NCI-H2081 treated with DMSO at 0.1 percent for 48 hours (cell line): Measurements from ENCODE around the gene MFN2.
A peak's percentile ranks its signal among the peaks of the same experiment; 100 is the strongest.
"Not testable (repeated sequence)": the region's sequence is repeated elsewhere in the genome, so short reads cannot be mapped to it uniquely, and the experiment has no call there.

Experiments used
- DNase-seq: peaks from one replicate; lab custom pipeline; 2025; lab: John Stamatoyannopoulos, UW

MFN2 gene

DNA sequence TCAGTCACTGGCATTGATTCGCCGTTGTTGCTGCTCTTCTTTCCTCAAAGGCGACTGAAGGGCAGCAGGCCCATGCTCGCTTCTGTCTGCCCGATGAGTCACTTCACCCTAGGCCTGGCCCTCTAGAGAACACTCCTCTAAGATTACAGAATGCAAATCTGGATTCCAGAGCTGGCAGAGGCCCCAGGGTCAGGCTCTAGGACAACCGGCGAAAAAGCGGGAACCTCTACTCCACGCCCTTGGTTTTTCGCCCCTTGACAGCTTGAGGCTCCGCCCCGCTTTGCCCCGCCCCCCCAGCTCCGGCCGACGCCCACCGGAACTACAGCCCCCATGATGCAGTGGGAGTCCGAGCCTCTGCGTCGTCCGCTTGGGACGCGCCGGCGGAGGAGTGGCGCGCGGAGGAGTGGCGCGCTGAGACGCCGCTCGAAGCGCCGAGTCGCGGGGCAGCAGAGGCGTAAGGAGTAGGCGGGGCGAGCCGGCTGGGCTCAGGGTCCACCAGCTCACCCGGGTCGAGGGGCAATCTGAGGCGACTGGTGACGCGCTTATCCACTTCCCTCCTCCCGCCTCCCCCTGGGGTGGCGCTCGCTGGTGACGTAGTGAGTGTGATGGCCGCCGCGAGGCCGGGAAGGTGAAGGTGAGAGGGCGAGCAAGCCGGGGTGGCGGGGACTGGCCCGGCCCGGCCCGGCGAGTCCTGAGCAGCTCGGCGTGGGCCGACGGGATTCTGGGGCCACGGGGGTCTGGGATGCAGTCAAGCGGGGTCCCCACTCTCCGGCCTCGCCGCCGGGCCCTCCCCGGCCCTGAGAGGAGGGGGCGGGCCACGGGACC, at the start of gene MFN2:
Gene MFN2, plus strand, starts transcription at position 594 of the 825 bp plus-strand sequence. CDS start 8,725 bp downstream, outside the sequence.
- DNase-seq, result peak; percentile 82

DNA sequence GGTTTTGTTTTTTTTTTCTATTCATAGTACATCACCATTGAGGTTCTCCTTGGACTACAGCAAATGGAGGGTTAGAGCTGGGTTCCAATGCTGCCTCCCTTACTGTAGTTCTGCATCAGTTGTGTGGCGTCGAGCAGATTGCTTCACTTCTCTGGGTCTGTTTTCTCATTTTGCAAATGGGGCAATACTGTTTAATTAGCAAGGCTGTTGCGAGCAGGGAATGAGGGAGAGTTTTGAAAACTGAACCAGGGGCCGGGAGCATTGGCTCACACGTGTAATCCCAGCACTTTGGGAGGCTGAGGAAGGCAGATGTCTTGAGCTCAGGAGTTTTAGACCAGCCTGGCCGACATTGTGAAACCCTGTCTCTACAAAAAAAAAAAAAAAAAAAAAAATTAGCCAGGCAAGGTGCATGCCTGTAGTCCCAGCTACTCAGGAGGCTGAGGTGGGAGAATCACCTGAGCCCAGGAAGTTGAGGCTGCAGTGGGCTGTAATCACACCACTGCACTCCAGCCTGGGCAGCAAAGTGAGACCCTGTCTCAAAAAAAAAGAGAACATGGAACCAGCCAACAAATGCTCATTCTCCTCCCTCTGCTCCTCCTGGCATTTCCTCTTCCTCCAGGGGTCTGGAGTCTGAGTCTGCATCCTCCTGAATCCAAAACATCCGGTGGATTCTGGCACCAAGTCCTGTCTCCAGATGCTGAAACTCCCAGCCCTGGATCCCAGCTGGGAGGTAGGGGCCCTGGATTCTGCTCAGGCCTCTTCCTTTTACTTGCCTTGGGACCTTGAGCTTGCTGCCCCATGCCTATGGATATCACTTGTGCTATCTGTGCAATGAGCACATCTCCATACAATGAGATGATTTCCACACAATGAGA, 49.4 kb upstream of the MFN2 start:
- no peak for DNase-seq

DNA sequence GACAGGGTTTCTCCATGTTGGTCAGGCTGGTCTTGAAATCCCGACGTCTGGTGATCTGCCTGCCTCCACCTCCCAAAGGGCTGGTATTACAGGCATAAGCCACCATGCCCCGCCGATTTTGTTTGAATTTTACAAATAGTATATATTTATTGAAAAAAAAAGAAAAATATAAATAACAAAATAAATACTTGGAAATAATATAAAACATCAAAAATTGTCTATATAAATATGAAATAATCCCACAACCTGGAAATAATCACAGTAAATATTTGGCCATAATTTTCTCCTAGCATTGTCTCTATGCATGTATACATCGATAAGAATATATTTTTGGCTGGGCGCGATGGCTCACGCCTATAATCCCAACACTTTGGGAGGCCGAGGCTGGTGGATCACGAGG, 48.4 kb upstream of the MFN2 start:
- DNase-seq, result no peak

DNA sequence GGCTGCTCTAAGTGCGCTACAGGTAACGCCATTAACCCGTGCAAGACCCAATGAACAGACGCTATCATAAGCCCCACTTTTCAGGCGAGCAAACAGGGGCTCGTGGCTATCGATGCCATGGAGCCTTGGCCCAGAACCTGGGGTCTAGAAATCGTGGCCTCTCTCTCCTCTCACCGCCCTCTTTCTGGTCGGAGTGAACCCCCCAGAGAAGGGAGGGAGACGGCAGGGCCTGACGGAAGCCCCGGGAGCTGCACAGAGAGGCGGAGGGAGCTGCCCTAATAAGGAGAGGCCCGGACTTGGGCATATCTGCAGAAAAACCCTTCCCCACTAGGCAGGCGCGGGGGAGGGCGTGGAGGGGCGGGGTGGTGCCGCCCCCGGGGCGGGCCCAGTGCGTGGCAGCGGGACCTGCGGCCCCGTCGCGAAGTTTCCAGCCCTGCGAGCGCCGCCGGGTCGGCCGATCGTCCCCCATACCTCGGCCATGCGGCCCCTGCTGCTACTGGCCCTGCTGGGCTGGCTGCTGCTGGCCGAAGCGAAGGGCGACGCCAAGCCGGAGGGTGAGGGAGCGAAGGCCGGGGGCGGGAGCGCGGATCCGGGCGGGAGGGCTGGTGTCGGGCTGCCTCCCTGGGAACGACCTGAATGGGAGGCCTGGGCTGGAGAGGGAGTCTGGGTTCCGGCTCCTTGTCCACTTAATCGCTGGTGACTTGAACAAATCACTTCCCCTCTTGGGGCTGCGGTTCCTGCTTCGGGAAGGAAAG, 45.8 kb upstream of the MFN2 start, which contains the start of gene PLOD1:
Gene PLOD1, plus strand, starts transcription at position 416 of the 755 bp plus-strand sequence. Its CDS starts 63 bp downstream, at position 479.
- no peak for DNase-seq

DNA sequence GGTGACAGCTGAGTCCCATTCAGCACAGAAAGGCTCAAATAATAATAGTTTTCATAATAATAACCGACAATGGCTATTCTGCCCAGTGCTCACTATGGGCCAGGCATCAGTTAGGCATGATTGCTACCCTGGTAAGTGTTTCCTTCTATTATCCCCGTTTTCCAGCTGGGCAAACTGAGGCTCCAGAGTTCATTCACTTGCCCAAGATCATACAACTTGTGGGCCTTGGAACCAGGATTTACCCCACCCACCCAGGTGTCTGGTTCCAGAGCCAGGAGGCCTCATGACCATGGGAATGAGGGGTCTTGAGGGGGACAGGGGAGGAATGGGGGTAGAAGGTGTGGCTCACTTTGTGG, 45.2 kb upstream of the MFN2 start:
- no peak for DNase-seq

DNA sequence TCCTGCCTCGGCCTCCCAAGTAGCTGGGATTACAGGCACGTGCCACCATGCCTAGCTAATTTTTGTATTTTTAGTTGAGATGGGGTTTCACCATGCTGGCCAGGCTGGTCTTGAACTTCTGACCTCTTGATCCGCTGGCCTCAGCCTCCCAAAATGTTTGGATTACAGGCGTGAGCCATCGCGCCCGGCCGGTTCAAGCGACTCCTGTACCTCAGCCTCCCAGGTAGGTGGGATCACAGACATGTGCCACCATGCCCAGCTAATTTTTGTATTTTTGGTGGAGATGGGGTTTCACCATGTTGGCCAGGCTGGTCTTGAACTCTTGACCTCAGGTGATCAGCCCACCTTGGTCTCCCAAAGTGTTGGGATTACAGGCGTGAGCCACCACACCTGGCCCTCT, 44.5 kb upstream of the MFN2 start:
- DNase-seq, result not testable (repeated sequence)

DNA sequence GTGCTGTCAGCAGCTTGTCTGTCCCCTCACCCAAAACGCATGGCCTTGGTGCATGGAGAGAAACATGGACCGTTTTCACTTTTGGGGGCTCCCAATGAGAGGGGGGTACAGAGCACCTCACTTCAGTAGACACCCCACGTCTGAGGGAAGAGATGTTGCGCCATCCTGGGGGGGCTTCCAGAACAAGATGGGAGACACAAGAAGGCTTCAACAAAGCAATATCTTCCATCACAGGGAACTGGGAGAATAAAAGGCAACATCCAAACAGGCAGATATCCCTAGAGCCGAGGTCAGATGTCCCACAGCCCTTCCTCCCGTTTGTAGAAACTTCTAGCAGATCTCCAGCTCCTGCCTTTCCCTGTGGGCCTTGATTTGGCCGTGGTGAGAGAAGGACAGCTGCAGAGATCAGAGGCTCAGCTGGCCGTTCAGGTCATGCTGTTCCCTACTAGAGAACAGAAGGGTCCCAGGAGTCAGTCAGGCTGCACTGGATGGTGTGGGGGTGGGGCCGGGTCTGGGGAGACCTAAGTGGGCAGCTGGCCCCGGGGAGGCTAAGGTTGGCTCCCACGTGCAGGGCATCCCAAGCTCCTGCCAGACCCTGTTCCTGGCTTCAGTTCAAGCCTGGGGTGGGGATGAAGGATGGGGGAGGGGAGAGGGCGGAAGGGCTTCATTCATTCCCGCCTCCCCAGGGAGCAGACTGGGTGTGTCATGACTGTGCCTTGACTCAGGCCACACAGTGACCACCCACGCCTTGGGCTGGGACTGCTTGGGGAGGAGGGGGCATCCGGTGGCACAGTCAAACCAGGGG, 41.3 kb upstream of the MFN2 start:
- no peak for DNase-seq

DNA sequence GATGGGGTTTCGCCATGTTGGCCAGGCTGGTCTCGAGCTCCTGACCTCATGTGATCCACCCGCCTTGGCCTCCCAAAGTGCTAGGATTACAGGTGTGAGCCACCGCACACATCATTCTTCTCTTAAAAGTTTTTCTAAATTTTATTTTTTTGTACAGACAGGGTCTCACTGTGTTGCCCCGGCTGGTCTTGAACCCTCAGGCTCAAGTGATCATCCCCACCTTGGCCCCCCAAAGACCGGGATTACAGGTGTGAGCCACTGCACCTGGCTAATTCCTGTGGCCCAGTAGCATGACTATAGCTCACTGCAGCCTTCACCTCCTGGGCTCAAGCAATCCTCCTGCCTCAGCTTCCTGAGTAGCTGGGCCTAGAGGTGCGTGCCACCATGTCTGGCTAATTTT, 40.5 kb upstream of the MFN2 start:
- DNase-seq, result not testable (repeated sequence)

DNA sequence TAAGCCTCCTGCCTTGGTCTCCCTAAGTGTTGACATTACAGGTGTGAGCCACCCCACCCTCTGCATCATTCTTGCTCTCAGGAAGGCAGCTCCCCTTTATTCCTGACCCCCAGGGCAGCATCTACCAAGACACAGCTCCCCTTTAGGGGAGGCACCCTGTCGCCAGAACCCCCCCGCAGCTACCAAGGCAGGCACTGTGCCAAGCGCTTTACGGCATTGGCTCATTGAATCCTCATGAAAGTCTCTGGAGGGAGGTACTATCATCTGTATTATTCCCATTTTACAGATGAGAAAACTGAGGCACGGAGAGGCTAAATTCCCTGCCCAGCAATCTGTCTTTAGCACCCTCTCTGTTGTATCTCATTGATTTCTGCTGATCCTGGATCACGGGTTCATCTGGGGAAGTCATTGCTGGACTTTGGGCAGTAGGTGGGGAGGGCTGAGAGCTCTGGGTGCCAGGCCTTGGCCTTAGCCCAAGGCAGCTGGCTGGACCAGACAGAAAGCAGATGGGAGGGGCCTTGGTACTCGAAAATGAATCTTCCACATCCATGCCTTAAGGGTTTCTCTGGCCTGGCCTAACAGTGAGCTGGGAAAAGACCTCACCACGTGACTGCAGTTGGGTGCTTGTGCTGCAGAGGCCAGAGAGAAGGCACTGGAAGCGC, 39.9 kb upstream of the MFN2 start:
- DNase-seq, result no peak

DNA sequence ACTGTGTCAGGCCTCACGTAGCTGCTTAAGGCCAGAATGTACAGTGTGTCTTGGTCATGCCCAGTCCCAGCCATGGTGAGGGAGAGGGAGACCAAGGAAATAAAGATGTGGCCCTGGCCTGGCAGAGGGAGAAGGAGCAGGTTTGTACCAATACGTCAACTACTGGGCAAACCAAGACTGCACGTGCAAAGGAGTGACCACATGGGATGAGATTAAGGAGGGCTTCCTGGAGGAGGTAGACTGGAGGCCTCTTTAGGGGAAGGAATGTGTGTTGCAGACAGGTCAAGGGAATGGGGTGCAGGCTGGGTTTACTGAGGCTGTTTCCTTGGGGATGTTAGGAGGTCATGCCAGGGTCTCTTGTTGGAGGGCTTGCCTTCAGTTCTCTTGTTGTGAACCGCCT, 38.0 kb upstream of the MFN2 start:
- no peak for DNase-seq

DNA sequence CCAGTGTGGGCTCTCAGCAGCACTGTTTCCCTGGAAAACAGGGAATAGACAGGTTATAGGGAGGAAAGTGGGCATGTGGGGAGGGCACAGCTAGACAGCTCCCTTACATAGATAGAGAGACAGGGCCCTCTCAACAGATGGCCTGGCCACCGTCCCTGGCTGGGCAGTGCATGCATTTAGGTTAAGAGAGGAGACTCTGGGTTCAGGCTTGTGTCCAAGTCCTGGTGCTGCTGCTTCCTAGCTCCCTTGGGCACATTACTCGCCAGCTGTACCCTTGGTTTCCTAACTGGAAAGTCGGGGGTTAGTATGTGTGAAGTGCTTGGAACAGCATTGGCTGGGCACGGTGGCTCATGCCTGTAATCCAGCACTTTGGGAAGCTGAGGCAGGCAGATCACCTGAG, 36.6 kb upstream of the MFN2 start:
- no peak for DNase-seq

DNA sequence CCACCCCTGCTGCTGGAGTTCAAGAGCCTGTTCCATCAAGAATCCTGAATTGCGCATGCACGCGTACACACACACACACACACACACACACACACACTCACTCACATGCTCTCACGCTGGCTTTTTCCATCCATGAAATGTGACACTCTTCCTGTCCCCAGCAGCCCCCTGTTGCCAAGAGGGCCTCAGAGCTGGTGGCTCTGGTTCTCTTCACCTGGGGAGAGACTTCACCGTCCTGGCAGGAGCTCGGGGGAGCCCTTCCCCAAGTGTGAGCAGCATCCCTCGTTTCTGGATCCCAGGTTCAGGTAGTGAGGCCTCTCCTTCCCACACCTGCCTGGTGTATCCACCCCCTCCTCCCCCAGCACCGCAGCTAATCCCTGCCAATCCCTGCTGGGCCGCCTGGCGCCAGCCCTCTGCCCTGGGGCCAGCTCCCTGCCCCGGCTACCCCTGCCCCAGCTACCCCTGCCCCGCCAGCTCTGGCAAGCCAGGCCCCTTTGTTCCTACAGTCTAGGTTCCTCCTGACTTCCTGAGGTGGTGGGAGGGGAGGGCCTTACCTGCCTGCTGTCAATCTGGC, 35.8 kb upstream of the MFN2 start:
- peak; percentile 64 for DNase-seq

DNA sequence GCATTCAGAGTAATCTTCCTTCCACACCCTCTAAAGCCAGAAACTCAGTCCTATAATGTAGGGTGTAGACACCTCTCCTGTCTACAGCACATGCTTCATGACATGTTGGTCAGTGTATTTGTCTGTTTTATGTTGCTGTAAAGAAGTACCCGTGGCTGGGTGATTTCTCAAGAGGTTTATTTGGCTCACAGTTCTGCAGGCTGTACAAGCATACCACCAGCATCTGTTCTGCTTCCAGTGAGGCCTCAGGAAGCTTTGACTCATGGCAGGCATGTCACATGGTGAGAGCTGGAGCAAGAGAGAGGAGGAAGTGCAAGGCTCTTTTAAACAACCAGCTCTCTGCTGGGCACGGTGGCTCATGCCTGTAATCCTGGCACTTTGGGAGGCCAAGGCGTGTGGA, 33.6 kb upstream of the MFN2 start:
- DNase-seq, result no peak

DNA sequence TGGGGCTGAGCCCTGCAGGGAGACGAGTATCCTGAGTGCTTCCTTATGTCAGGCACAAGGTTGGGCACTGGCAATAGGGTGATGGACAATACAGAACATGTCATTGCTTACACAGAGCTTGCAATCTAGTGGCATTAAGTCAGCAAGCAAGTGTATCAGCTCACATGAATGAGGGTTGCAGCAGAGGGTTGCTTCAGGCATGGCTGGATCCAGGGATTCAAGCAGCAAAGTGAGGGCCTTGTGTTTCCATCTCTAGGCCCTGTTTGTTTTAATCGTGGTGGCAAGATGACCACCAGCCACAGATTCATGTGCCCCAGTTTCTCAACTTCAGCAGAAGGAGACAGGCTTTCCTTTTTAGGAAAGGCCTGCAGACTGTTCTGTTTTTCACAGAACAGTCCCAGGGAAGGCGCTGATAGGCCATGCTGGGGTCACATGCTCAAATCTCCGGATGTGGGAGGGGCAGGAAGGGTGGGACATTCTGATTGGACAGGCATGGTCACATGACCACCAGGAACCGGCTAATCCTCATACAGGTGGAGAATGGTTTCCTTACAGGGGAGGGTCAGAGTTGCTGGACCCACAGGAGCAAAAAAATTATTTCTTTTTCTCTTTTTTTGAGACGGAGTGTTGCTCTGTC, 31.3 kb upstream of the MFN2 start:
- DNase-seq, result no peak

DNA sequence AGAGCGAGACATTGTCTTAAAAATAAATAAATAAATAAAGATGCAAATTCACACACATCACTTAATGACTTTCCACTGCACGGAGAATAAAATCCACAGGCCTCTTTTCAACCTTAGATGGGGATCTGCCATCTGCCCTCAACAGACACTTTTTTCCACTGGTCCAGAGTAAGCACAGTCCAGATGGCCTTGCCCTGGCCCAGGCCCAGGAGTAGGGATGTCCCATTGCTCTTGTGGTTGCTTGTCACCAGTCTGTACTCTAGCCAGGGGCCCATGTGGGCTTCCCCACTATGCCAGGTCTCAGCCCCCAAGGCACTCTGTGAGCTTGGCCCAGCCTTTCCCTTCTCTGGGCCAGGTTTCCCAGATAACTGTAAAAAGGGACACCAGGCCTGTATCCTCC, 28.3 kb upstream of the MFN2 start:
- DNase-seq, result no peak

DNA sequence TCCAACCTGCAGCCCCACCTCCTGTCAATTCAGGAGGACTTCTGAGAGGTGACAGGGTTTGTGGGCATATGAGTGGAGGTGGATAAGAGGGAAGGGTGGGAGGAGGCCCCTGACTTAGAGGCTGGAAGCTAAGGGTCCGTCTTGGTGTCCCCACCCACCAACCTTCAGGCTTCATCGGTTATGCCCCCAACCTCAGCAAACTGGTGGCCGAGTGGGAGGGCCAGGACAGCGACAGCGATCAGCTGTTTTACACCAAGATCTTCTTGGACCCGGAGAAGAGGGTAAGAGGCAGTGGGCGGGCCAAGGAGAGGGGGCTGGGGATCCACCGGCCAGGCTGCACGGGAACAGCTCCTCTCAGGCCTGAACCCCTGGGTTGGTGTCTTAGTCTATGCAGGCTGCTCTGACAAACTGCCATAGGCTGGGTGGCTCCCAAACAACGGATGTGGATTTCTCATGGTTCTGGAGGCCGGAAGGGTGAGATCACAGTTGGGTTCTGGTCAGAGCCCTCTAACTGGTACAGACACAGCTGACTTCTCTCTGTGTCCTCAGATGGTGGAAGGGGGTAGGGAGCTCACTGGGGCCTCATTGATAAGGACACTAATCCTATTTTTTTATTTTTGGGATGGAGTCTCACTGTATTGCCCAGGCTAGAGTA, 27.7 kb upstream of the MFN2 start:
- no peak for DNase-seq

DNA sequence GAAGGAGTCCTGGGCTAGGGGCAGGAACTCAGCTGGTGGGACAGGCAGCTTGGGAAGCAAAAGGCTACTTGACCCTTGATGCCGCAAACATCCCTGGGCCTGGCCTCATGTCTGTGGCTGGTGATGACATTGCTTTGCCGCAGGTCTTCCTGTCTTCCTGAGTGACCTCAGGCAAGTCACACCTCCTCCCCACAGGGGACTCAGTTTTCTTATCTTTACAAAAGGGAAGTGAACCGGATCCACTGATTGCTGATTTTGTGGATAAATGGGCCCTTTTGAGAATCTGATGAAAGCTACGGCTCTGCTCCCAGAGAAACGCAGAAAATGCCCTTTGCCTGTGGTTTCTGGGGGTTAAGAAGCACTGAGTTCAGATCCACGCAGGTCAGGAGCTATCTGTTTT, 25.0 kb upstream of the MFN2 start:
- no peak for DNase-seq

DNA sequence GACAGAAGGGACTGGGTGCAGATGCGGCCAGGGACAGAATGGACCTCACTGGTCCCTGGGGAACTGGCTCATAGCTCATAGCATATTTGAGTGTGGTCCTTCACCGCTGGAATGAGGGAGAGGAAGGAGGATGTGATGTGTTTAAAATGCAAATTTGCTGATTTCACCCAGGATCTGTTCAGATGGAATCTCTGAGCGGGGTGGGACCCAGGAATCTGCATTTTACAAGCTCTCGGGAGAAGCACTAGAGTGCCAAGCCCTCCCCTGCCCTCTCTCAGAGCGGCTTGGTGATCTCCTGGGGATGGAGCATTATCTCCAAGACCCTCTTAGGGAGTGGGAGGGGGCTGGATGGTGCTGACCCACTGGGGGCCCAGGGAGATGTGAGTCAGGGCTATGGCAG, 22.8 kb upstream of the MFN2 start:
- no peak for DNase-seq

DNA sequence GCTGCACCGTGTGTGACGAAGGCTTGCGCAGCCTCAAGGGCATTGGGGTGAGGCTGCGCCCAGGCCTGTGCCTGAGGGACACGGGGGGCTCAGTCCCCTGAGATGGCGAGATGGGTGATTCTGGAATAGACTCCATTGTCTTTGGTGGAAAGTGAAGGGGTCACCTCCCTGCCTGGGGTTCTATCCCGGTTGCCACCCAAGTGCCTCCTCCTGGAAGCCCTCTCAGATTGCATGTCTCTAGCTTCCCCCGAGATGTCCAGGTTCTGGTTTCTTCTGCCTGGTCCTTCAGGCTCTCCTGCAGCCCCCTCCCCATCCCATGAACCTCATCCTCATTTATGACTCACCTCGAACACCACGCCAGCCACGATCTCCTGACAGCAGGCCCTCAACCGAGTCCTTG, 22.3 kb upstream of the MFN2 start:
- no peak for DNase-seq

DNA sequence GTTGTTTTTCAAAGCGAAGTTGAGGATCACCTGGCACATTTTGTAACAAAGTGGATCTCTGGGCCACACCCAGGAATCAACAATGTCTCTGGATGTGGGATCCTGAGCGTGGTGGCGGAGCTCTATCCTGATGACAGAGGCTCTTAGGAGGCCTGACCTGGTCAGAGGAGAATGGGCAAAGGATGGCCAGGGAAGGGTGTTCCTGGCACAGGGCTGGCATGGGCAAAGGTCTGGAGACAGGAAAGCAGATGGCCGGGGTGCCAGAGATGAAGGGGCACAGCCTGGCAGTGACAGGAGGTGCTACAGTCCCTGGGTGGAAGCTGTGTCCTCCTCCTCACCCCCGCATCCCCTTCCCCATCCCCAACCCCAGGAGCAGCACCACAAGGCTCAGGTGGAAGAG, 20.0 kb upstream of the MFN2 start:
- no peak for DNase-seq
